H9 (cell line): ENCODE measurements around the gene TMEM238. TPM values are rescaled to one million over a fixed set of nuclear protein-coding genes. Genes with fewer than 3 reads are reported as not detected.

Source experiments
- DNase-seq: peaks from one replicate; pipeline ENCODE4 v3.0.0-alpha.2; 2017
- H2AFZ ChIP-seq: one replicate; pipeline ENCODE4 v1.6.1; 2013; ENCODE audit warnings: mild to moderate bottlenecking, low read length, control low read depth, moderate library complexity
- H2AK5ac ChIP-seq: 2 replicates; pipeline ENCODE4 v1.6.1; 2013; ENCODE audit warnings: low read length, control low read depth, mixed read lengths; ENCODE audit not compliant: insufficient read length
- H2BK120ac ChIP-seq: one replicate; pipeline ENCODE4 v1.6.1; 2013; ENCODE audit warnings: low read depth, mild to moderate bottlenecking, low read length, control low read depth, inconsistent platforms; ENCODE audit not compliant: poor library complexity, severe bottlenecking
- H2BK12ac ChIP-seq: 2 replicates; pipeline ENCODE4 v1.6.1; 2013; ENCODE audit warnings: low read length, control low read depth, mixed read lengths, low read depth; ENCODE audit not compliant: insufficient read length
- H2BK15ac ChIP-seq: 2 replicates; pipeline ENCODE4 v1.6.1; 2013; ENCODE audit warnings: low read depth, low read length, control low read depth
- H2BK20ac ChIP-seq: one replicate; pipeline ENCODE4 v1.6.1; 2013; ENCODE audit warnings: low read depth, mild to moderate bottlenecking, low read length, control low read depth, inconsistent platforms; ENCODE audit not compliant: poor library complexity, severe bottlenecking
- H2BK5ac ChIP-seq: 2 replicates; pipeline ENCODE4 v1.6.1; 2013; ENCODE audit warnings: low read length, control low read depth, mixed read lengths; ENCODE audit not compliant: insufficient read length
- H3K14ac ChIP-seq: 2 replicates; pipeline ENCODE4 v1.6.1; 2013; ENCODE audit warnings: low read length, control low read depth; ENCODE audit not compliant: insufficient read depth
- H3K18ac ChIP-seq: 2 replicates; pipeline ENCODE4 v1.6.1; 2013; ENCODE audit warnings: low read depth, mild to moderate bottlenecking, mixed read lengths, low read length, control low read depth; ENCODE audit not compliant: insufficient read length
- H3K23ac ChIP-seq: 2 replicates; pipeline ENCODE4 v1.6.1; 2013; ENCODE audit warnings: low read length, control low read depth, mixed read lengths, low read depth; ENCODE audit not compliant: insufficient read length
- H3K23me2 ChIP-seq: 2 replicates; pipeline ENCODE4 v1.6.1; 2013; ENCODE audit warnings: low read depth, mild to moderate bottlenecking, mixed read lengths, low read length, control low read depth; ENCODE audit not compliant: insufficient read length, poor library complexity, severe bottlenecking
- H3K27ac ChIP-seq: 2 replicates; pipeline ENCODE4 v1.5.1; 2013; ENCODE audit warnings: low read length, control low read depth, mixed read lengths, low read depth; ENCODE audit not compliant: insufficient read length
- H3K27me3 ChIP-seq: 2 replicates; pipeline ENCODE4 v1.6.1; 2013; ENCODE audit warnings: low read length, control low read depth, inconsistent platforms; ENCODE audit not compliant: insufficient read depth
- H3K4ac ChIP-seq: 2 replicates; pipeline ENCODE4 v1.6.1; 2013; ENCODE audit warnings: low read depth, mild to moderate bottlenecking, control low read depth, inconsistent platforms, low read length, moderate library complexity
- H3K4me1 ChIP-seq: 2 replicates; pipeline ENCODE4 v1.6.1; 2013; ENCODE audit warnings: low read length, control low read depth, inconsistent platforms; ENCODE audit not compliant: insufficient read depth
- H3K4me2 ChIP-seq: 2 replicates; pipeline ENCODE4 v1.6.1; 2013; ENCODE audit warnings: low read length, control low read depth, mixed read lengths; ENCODE audit not compliant: insufficient read length, insufficient read depth
- H3K56ac ChIP-seq: 2 replicates; pipeline ENCODE4 v1.6.1; 2013; ENCODE audit warnings: low read depth, mild to moderate bottlenecking, mixed read lengths, low read length, control low read depth; ENCODE audit not compliant: insufficient read length
- H3K79me1 ChIP-seq: 2 replicates; pipeline ENCODE4 v1.6.1; 2013; ENCODE audit warnings: low read depth, mild to moderate bottlenecking, moderate library complexity, low read length, control low read depth, inconsistent platforms; ENCODE audit not compliant: insufficient read depth, poor library complexity, severe bottlenecking
- H3K79me2 ChIP-seq: 2 replicates; pipeline ENCODE4 v1.6.1; 2013; ENCODE audit warnings: low read length, control low read depth, inconsistent platforms; ENCODE audit not compliant: insufficient read depth
- H3K9ac ChIP-seq: 2 replicates; pipeline ENCODE4 v1.6.1; 2013; ENCODE audit warnings: low read length, control low read depth, mixed read lengths; ENCODE audit not compliant: insufficient read length; ENCODE audit errors: extremely low read depth
- H3K9me3 ChIP-seq: one replicate; pipeline ENCODE4 v1.6.1; 2013; ENCODE audit warnings: low read depth, low read length, inconsistent platforms; ENCODE audit not compliant: control insufficient read depth
- H3T11ph ChIP-seq: one replicate; pipeline ENCODE4 v1.6.1; 2013; ENCODE audit warnings: mild to moderate bottlenecking, low read length, control low read depth, inconsistent platforms
- H4K20me1 ChIP-seq: one replicate; pipeline ENCODE4 v1.6.1; 2013; ENCODE audit not compliant: control insufficient read depth, insufficient read length, insufficient read depth
- H4K5ac ChIP-seq: 2 replicates; pipeline ENCODE4 v1.6.1; 2013; ENCODE audit warnings: low read depth, mild to moderate bottlenecking, mixed read lengths, low read length, control low read depth; ENCODE audit not compliant: insufficient read length
- H4K8ac ChIP-seq: replicated peaks from 2 replicates; pipeline ENCODE4 v1.6.1; 2013; ENCODE audit warnings: low read length, control low read depth, mixed read lengths, low read depth; ENCODE audit not compliant: insufficient read length
- H4K91ac ChIP-seq: 2 replicates; pipeline ENCODE4 v1.6.1; 2013; ENCODE audit warnings: low read depth, mild to moderate bottlenecking, moderate library complexity, mixed read lengths, low read length, control low read depth; ENCODE audit not compliant: insufficient read length
- H3K27ac Mint-ChIP-seq, 3 experiments: 2 replicates in 2 of 3; 3 replicates in 1 of 3; pipeline ENCODE4 v1.8.0; 2020 to 2021; ENCODE audit warnings: mixed read lengths in 3 of 3, mild to moderate bottlenecking in 1 of 3, moderate library complexity in 1 of 3
- H3K27me3 Mint-ChIP-seq: 2 replicates; pipeline ENCODE4 v1.8.0; 2021; ENCODE audit warnings: low read depth, mild to moderate bottlenecking, moderate library complexity, mixed read lengths
- H3K36me3 Mint-ChIP-seq, 3 experiments: 2 replicates in 2 of 3; 3 replicates in 1 of 3; pipeline ENCODE4 v1.8.0; 2020 to 2021; ENCODE audit warnings: low read depth in 3 of 3, mixed read lengths in 3 of 3; ENCODE audit not compliant: insufficient read depth in 1 of 3
- H3K4me1 Mint-ChIP-seq, 2 experiments: 2 replicates each; pipeline ENCODE4 v1.8.0; 2020; ENCODE audit warnings: mixed read lengths in 2 of 2
- H3K4me3 Mint-ChIP-seq, 2 experiments: 2 replicates in 1 of 2; 3 replicates in 1 of 2; pipeline ENCODE4 v1.8.0; 2020 to 2021; ENCODE audit warnings: mild to moderate bottlenecking in 2 of 2, mixed read lengths in 2 of 2, moderate library complexity in 1 of 2
- H3K9me3 Mint-ChIP-seq, 2 experiments: 2 replicates in 1 of 2; 3 replicates in 1 of 2; pipeline ENCODE4 v1.8.0; 2020; ENCODE audit warnings: mild to moderate bottlenecking in 2 of 2, mixed read lengths in 2 of 2, moderate library complexity in 1 of 2
- WGBS: extraction: QIAGEN DNeasy Blood & Tissue Kit; methylation state at CpG from one replicate; pipeline ENCODE4 v1.1.7; 2013; ENCODE audit warnings: missing lambda C conversion rate, low lambda C conversion rate, mixed read lengths; ENCODE audit not compliant: insufficient read length; ENCODE audit errors: extremely low coverage; 5-methylcytosine and 5-hydroxymethylcytosine counted together
- total RNA-seq: library from RNA; stranded (reverse); gene quantifications from 2 replicates; pipeline ENCODE4 v1.2.1, GENCODE V29; 2021
- TF ChIP-seq, protein P1 (sequence below): fragments of 200-600 bp; sonication (generic); conservative IDR thresholded peaks from 3 replicates; pipeline ENCODE4 v1.8.0; 2021; ENCODE audit warnings: antibody characterized with exemption, mild to moderate bottlenecking

The TMEM238 gene
- total RNA-seq, 1 experiment from 2014 or later = 4.8 TPM

DNA sequence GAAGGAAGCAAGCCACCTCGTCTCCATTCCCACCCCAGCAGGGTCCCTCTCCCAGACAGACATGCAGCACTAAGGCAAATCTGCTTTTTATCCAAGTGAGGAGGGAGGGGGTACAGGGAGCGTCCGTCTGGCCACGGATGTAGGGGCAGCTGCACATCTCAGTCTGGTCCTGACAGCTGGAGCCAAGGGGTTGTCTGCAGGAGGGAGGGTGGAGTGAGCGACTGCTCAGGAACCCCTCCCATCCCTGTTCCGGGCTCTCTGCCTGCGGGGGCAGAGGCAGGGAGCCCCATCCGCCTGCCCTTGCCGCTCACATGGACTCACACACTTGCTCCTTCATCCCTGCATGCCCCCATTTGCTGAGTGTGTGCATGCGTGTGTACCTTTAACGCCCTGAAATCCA, 4.9 kb downstream of the TMEM238 start:
- Histone ChIP-seq H3K79me2 (no peaks in the 10 kb centered on the region), H2AFZ (no peak overlapping the region), H2BK12ac (no peak overlapping the region), H4K91ac (no peak overlapping the region), H4K20me1 (no peaks in the 10 kb centered on the region), H3K9ac (no peak overlapping the region), H3K9me3 (no peaks in the 10 kb centered on the region), H2BK20ac (no peak overlapping the region), H3K56ac (no peak overlapping the region), H3K4ac (no peak overlapping the region), H3K79me1 (no peaks in the 10 kb centered on the region), H3K27ac (no peak overlapping the region), H4K5ac (no peak overlapping the region), H3T11ph (no peak overlapping the region), H3K27me3 (peaks cover 2% of the 10 kb centered on the region; the same call in 1 of the 2 replicates), H2AK5ac (no peak overlapping the region), H4K8ac (no peak overlapping the region), H3K23ac (no peak overlapping the region), H3K4me1 (no peaks in the 10 kb centered on the region; the same call in 1 of the 2 replicates), H2BK5ac (no peak overlapping the region), H3K23me2 (peaks cover 14% of the 10 kb centered on the region), H3K4me2 (no peak overlapping the region), H3K14ac (no peak overlapping the region), H2BK15ac (no peak overlapping the region), H3K18ac (no peak overlapping the region), H2BK120ac (no peak overlapping the region)
- no peak for DNase-seq
- Mint-ChIP-seq H3K27ac (0 out of 7 replicates have a peak overlapping the region, but pooled peaks of 1 of the 3 experiments have one; percentile 6), H3K4me3 (no peak overlapping the region; a peak in 1 of 5 replicates), H3K9me3 (peaks cover 0 to 3% of the 10 kb centered on the region in 2 experiments; a peak in 1 of 5 replicates), H3K4me1 (peaks cover 31 to 43% of the 10 kb centered on the region in 2 experiments), H3K36me3 (peaks cover 0 to 11% (median 2%) of the 10 kb centered on the region in 3 experiments; a peak in 4 of 7 replicates), H3K27me3 (peaks cover 62% of the 10 kb centered on the region)
- WGBS = no CpG with 5 or more reads among the region's 11 CpGs
- TF ChIP-seq, protein P1, sequence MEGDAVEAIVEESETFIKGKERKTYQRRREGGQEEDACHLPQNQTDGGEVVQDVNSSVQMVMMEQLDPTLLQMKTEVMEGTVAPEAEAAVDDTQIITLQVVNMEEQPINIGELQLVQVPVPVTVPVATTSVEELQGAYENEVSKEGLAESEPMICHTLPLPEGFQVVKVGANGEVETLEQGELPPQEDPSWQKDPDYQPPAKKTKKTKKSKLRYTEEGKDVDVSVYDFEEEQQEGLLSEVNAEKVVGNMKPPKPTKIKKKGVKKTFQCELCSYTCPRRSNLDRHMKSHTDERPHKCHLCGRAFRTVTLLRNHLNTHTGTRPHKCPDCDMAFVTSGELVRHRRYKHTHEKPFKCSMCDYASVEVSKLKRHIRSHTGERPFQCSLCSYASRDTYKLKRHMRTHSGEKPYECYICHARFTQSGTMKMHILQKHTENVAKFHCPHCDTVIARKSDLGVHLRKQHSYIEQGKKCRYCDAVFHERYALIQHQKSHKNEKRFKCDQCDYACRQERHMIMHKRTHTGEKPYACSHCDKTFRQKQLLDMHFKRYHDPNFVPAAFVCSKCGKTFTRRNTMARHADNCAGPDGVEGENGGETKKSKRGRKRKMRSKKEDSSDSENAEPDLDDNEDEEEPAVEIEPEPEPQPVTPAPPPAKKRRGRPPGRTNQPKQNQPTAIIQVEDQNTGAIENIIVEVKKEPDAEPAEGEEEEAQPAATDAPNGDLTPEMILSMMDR = no peak
